ENCODE measurements around the gene HCN2.

The HCN2 gene

DNA sequence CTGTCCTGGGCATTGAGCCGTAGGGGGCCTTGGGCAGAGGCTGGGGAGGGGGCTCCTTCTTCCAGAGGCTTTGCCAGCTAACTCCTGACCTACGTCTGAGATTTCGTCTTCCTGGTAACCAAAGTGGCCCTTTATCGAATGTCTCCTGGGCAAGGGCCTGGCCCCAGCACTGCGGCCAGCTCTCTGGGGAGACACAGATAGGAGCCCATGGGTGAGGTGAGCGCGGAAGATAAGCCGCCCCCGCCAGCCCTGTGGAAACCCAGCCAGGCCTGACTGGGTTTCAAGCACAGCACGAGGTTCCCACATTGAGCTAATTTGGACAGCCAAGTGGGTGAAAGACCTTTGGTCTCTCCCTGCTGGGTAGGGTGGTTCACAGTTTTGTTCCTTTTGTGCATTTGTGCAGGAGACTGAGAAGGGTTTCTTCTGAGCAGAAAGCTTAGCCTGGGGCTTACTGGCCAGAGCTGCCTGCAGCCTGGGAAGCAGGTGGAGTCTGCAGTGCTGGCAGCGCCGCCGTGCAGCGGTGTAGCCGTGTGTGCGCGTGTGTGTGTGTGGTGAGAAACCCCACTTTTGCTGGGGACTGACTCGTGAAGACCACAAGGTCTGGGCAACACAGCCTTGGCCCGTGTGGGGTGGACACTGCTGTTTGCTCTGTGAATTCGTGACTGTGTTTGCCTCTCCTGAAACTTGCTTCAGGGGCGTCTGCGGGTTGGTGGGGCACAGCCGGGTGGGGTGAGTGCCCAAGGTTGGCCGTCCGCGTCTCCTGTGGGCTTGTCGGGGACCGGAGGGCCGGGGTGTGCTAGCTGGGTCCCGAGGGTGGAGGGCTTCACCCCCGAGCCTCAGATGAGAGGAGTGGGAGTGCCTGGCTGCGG, 14.8 kb upstream of the HCN2 start:
- TF ChIP-seq EZH2 (IDR thresholded peaks at IDR 0.05) (no peak), FOXP2 (optimal IDR thresholded peaks at IDR 0.05; ENCODE audit: control extremely low read depth, extremely low read length, insufficient read depth) (no peak), POLR2AphosphoS5 (IDR thresholded peaks at IDR 0.05; ENCODE audit: borderline replicate concordance, low read depth, low read length) (no peak)
- Histone ChIP-seq H3K9ac (ENCODE audit: insufficient read length) (peak overlapping the region; percentile 61), H3K36me3 (ENCODE audit: insufficient read depth, low read length) (peaks cover 10% of the 10 kb centered on the region; the same call in 1 of the 2 replicates), H3K4me3 (peak overlapping the region; percentile 75), H3K27ac (peak overlapping the region; percentile 45; the same call in 1 of the 2 replicates), H3K9me3 (ENCODE audit: low read depth, low read length) (no peaks in the 10 kb centered on the region)
- DNase-seq (ENCODE audit: low read depth, low spot score): no peak

DNA sequence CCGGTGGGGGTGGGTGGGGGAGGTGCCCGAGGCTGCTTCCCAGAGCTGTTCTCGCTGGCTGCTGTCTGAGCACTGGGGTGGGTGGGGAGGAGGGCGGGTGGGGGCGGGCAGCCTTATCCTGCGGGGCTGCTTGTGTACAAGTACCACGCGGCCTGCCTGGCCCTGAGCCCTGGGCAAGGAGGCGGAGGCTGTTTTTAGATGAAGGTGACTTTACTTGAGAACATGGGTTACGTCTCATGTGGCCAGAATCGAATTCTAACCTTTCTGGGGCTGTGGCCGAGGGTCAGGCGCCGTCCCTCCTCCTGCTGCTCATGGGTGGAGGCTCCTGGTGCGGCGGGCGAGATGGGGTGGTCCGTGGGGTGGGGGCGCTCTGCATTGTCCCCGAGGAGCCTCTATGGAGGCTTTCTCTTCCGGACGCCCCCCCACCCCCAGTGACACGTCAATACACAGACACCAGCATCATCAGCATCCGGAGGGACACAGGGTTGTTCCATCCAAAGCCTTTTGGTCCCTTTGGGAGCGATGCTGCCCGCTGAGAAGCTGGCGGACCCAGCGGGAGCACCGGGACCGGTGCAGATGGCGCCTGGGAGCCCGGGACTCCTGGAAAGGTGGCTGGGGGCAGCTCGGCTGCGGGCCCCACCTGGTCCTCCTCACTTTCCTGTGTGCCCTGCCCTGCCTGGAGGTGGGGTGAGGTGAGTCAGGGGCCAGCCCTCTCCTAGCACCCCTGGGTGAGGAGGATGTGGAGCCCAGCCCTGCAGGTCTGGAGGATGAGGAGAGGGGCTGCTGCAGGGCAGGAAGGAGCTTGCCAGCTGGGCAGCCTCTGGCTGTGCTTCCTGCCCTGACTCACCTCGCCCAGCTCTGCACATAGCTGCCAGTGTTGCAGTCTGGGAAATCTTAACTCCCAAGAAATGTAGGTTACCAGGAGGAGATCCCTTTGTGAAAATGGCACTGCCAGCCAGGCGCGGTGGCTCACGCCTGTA, 13.9 kb upstream of the HCN2 start:
- TF ChIP-seq FOXP2 (optimal IDR thresholded peaks at IDR 0.05; ENCODE audit: control extremely low read depth, extremely low read length, insufficient read depth): no peak
- TF ChIP-seq EZH2 (IDR thresholded peaks at IDR 0.05): no peak
- TF ChIP-seq POLR2AphosphoS5 (IDR thresholded peaks at IDR 0.05; ENCODE audit: borderline replicate concordance, low read depth, low read length): no peak
- Histone ChIP-seq H3K9me3 (ENCODE audit: low read depth, low read length) (no peaks in the 10 kb centered on the region), H3K4me3 (peak overlapping the region; percentile 75), H3K9ac (ENCODE audit: insufficient read length) (no peak overlapping the region), H3K27ac (no peak overlapping the region), H3K36me3 (ENCODE audit: insufficient read depth, low read length) (peaks cover 17% of the 10 kb centered on the region; the same call in 1 of the 2 replicates)
- no peak for DNase-seq (ENCODE audit: low read depth, low spot score)

DNA sequence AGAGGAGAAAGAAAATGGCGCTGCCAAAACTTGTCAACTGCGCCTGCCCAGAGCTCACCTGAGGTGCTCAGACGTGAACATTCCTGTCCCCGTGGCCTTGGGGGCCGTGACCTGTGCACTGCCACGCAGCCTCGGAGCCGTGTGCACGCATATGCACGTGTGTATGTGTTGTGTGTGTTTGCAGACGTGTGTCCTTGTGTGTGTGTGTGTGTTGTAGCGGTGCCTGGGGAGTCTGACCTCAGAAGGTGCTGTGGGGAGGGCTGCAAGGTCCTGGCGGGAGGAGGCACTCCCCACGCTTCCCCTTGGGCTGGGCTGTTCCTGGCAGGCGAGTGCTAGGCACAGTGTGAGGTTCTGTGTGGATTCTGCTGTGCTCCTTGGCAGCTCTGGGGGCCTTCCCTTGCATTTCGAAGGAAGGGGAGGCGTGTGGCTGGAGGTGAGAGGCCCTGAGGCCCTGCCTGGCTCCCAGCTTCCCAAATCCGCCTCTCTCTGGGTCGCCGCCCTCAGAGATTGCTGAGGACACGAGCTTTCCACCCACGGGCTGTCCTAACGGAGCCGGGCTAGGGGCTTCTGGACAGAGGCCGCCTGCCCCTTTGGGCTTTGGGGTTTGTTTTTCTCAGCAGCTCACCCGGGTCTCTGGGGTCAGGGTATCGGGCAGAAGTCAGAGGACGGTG, 12.8 kb upstream of the HCN2 start:
- Histone ChIP-seq H3K36me3 (ENCODE audit: insufficient read depth, low read length) (peaks cover 26% of the 10 kb centered on the region; the same call in 1 of the 2 replicates), H3K27ac (no peak overlapping the region), H3K9me3 (ENCODE audit: low read depth, low read length) (no peaks in the 10 kb centered on the region), H3K9ac (ENCODE audit: insufficient read length) (no peak overlapping the region), H3K4me3 (no peak overlapping the region)
- DNase-seq (ENCODE audit: low read depth, low spot score): no peak
- no peak for TF ChIP-seq FOXP2 (optimal IDR thresholded peaks at IDR 0.05; ENCODE audit: control extremely low read depth, extremely low read length, insufficient read depth)
- no peak for TF ChIP-seq POLR2AphosphoS5 (IDR thresholded peaks at IDR 0.05; ENCODE audit: borderline replicate concordance, low read depth, low read length)
- no peak for TF ChIP-seq EZH2 (IDR thresholded peaks at IDR 0.05)

DNA sequence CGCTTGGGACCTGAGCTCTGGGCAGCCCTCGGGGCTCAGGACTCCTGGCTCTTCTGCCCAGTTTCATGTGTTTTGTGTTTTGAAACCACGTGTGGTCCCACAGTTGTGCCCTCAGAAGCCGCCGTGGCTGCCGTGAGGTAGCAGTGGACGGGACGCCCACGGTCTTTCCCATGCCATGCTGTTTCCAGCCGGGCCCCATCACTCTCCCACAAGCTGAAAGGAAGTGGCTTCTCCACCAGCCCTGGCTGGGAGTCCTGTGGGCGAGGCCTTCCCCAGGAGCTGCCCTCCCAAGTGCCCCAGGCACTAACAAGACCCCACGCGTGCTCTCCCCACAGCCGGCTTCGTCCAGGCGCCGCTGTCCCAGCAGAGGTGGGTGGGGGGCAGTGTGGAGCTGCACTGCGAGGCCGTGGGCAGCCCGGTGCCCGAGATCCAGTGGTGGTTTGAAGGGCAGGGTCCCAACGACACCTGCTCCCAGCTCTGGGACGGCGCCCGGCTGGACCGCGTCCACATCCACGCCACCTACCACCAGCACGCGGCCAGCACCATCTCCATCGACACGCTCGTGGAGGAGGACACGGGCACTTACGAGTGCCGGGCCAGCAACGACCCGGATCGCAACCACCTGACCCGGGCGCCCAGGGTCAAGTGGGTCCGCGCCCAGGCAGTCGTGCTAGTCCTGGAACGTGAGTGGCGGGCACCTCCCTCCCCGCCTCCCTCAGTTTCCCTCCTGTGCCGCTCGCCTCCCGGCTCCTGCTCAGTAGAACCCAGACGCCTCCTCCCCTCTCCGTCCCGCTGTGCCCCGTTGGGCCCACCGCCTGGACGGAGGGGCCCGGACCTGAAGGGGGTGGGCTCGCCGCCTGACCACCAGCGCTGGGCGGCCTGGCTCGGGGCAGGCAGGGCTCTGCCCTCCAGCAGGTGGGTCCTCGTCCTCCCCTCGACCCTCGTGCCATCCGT, 12.0 kb upstream of the HCN2 start:
- no peaks in the 10 kb centered on the region for H3K9me3 ChIP-seq (ENCODE audit: low read depth, low read length)
- TF ChIP-seq POLR2AphosphoS5 (IDR thresholded peaks at IDR 0.05; ENCODE audit: borderline replicate concordance, low read depth, low read length) (no peak; the same call in 1 of the 2 replicates), EZH2 (IDR thresholded peaks at IDR 0.05) (no peak), FOXP2 (optimal IDR thresholded peaks at IDR 0.05; ENCODE audit: control extremely low read depth, extremely low read length, insufficient read depth) (no peak)
- no peak for DNase-seq (ENCODE audit: low read depth, low spot score)
- no peak overlapping the region for H3K27ac ChIP-seq
- H3K4me3 ChIP-seq: no peak overlapping the region
- H3K36me3 ChIP-seq (ENCODE audit: insufficient read depth, low read length): peaks cover 28% of the 10 kb centered on the region; the same call in 1 of the 2 replicates
- no peak overlapping the region for H3K9ac ChIP-seq (ENCODE audit: insufficient read length)

DNA sequence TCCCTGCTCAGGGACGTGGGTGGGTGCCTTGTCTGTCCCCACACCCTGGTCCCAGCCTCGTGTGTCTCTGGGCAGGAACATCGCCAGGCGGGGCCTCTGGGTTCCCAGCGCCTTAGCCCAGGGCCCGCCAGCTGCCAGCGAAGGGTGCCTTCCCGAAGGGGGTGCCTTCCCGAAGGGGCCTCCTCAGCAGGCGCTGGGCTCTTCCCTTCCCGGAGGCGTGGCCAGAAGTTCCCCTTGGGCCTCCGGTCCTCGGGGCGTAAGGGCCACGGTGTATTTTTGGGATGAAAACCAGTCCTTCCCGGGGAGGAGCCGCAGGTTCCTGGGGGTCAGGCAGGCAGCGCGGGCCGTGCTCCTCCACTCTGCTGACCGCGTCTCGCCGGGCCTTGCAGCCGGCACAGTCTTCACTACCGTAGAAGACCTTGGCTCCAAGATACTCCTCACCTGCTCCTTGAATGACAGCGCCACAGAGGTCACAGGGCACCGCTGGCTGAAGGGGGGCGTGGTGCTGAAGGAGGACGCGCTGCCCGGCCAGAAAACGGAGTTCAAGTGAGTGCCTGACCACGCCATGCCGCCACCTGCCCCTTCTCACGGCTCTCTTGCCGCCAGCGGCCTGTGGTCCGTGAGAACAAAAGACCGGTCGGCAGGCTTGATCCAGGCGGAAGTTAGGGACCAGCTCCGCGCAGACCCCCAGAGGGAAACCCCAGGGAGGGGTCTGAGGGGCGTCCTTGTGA, 10.4 kb upstream of the HCN2 start:
- Histone ChIP-seq H3K9ac (ENCODE audit: insufficient read length) (no peak overlapping the region), H3K27ac (no peak overlapping the region), H3K36me3 (ENCODE audit: insufficient read depth, low read length) (peaks cover 28% of the 10 kb centered on the region; the same call in 1 of the 2 replicates), H3K9me3 (ENCODE audit: low read depth, low read length) (no peaks in the 10 kb centered on the region), H3K4me3 (no peak overlapping the region)
- TF ChIP-seq EZH2 (IDR thresholded peaks at IDR 0.05) (no peak), FOXP2 (optimal IDR thresholded peaks at IDR 0.05; ENCODE audit: control extremely low read depth, extremely low read length, insufficient read depth) (no peak), POLR2AphosphoS5 (IDR thresholded peaks at IDR 0.05; ENCODE audit: borderline replicate concordance, low read depth, low read length) (no peak)
- DNase-seq (ENCODE audit: low read depth, low spot score): no peak

DNA sequence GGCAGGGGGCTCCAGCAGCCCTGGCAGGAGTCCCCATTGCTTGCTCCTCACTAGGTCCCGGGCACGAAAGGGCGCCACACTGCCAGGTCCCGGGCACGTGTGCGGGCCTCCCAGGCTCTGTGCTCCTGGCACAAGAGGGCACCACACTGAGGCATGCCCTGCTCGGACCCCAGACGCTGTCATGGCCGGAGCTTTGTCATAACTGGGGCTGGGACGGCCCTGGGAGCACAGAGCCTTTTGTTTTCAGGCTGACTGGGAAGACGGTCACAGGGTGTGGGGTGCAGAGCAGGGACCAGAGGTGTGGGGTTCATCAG, 9.9 kb upstream of the HCN2 start:
- TF ChIP-seq EZH2 (IDR thresholded peaks at IDR 0.05) (no peak), POLR2AphosphoS5 (IDR thresholded peaks at IDR 0.05; ENCODE audit: borderline replicate concordance, low read depth, low read length) (no peak)
- no peak overlapping the region for H3K4me3 ChIP-seq
- H3K27ac ChIP-seq: no peak overlapping the region
- peaks cover 28% of the 10 kb centered on the region; the same call in 1 of the 2 replicates for H3K36me3 ChIP-seq (ENCODE audit: insufficient read depth, low read length)
- no peaks in the 10 kb centered on the region for H3K9me3 ChIP-seq (ENCODE audit: low read depth, low read length)
- H3K9ac ChIP-seq (ENCODE audit: insufficient read length): no peak overlapping the region
- no peak for DNase-seq (ENCODE audit: low read depth, low spot score)

Data from SK-N-MC (cell line).